ENCODE data around the gene ERBB4. TPM values are rescaled to one million over a fixed set of nuclear protein-coding genes. Genes with fewer than 3 reads are reported as not detected.
"Not testable (repeated sequence)": the region's sequence is repeated elsewhere in the genome, so short reads cannot be mapped to it uniquely, and the experiment has no call there.

The ERBB4 gene
- total RNA-seq, 1 donor from 2014 or later, result 127 TPM

- DNase-seq, result no peak
These were observed 10.3 kb downstream of the ERBB4 start for GRCh38 chr2:212528106-212528856.

DNA sequence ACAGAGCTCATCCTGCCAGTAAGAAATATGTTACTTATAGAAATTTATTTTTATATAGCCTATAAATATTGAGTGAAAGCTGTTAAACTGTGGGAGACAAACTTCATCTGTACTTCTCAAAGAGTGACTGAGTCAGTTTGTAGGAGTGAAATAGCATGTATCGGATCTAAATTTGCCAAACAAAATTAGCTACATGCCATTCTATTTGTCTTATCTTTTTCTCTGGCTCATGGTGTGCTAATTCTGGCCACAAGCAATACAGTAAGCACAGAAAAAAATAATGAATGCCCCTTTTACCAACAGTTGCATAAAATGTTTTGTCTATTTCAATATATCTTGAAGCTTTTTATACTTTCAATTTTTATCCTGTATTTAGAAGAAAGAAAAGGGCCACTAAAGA is 12.5 kb downstream of the ERBB4 start:
- no peak for DNase-seq

GRCh38 chr2:212523756-212524155 is 14.8 kb downstream of the ERBB4 start:
- no peak for DNase-seq

DNA sequence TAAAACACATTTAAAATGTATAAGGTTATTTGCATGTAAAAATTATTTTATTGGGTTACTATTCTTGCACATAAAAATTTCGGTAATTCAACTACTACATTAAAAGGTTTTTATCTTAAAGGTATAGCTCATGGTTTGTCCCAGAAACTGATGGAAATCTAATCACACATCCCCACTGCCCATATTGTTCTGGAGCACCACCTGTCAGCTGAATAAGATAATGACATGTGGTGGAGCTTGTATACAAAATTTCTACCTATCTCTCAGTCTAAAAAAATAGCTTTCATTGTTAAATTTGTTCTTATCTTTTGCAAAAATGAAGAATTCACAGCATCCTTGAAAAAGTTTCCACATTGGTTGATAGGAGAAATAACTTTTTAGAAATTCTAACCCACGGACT is 18.3 kb downstream of the ERBB4 start:
- DNase-seq, result no peak

GRCh38 chr2:212517693-212518092 is 20.9 kb downstream of the ERBB4 start:
- no peak for DNase-seq

GRCh38 chr2:212505586-212505985 is 33.0 kb downstream of the ERBB4 start:
- DNase-seq, result no peak

GRCh38 chr2:212495046-212495445 is 43.6 kb downstream of the ERBB4 start:
- no peak for DNase-seq

DNA sequence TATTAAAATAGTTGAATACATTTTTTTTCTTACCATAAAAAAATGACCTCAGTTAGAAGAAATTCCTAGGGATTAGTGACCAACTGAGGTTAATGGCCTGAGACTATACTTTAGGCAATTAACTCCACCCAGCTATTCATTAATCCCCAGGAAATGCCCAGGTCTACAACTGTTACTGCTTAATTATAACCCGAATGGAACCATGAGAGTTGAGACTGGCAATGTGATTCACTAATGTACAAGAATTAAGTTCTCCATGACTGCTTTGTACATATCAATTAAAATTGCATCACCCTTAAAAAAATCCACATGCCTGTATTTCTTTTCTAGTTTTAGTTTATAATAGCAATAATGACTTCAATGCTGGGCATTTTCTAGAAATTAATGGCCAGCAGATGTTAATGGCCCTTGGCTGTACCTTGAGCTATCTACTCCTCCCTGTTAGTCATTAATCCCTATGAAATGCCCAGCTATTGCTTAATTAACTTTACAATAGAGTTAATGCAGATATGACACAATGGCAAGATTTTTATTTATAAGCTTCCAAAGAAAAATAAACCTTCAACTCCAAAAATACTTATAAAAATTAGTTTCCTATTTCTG is 44.1 kb downstream of the ERBB4 start:
- no peak for DNase-seq

DNA sequence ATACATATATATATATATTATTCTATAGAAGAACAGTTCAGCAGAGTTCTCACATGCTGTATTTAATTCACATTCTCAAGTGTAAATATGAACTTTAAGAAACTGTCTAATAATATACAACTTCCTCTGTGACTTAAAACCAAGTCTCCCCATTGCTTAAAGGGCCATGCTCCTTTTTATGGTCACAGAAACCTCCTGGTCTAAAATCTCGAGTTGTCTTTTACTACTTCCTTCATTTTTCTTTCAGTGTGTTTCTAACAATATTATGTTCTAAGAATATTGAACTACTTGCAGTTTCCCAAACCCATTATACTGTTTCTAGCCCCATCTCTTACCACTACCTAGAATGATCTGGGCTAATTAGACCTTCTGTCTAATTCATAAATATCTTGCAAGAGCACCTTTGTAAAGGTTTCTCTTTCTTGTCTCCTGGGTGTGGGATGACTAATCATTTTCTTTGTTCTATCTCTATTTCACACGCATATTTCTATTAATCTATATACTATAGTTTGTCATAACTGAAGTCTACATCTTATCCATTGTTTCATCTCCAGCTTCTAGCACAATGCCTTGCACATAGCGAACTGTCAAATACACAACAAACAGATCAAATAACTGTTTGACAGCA is 48.8 kb downstream of the ERBB4 start:
- no peak for DNase-seq

DNA sequence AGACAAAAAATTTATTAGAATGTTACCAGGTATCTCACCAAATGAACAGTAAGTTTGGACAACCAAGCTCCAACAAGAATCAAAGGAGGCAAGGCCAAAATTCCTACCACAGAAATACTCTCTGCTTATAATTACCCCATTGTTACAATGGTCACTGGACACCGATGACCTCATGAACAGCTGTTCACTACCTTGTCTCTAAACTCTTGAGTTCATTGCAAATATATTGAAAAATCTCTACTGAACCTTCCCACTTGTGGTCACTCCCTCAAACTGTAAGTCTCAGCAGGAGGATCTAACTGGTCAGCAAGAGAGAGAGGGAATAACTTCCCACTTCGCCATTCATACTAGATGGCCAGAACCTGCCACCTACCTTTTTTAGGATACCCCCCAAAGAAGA is 50.0 kb downstream of the ERBB4 start:
- no peak for DNase-seq

DNA sequence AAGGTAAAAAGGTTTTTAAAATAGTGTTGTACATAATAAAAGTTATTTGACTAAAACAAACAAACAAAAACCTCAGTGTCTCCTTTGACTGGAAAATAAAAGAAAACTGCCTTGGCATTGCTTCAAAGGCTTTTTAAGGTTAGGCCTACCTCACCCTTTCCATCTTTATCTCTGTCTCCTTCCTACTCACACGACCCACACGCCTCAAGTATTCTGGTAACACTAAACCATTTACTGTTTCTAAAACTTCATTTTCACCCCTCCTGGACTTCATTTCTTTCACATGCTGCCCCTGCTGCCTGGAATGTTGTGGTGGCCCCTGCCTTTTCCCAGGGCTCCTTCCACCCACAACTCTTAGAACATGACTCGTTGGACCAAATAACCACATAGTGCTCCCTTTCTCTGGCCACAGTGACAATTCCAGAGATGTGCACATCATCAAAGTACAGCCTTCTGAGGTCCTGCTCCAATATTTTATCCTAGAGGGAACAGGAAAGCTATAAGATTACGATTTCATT is 54.0 kb downstream of the ERBB4 start:
- DNase-seq, result no peak

DNA sequence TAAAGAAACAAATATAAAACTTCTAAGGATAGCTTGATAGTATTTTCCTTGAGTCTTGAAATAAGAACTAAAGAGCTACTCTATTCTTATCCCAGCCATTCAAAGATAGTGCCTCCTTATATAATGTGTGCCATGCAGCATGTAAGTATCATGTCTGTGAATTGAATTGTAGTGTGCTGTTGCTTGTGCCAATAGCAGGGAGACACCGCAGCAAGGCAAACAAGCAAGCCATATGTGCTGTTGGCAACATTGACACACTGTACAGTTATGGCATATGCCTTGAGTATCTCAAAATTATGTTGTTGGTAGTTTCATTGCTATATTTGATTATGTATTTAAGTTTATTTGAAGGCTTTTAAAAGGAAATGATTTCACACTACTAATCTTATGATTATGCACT is 58.2 kb downstream of the ERBB4 start:
- no peak for DNase-seq

DNA sequence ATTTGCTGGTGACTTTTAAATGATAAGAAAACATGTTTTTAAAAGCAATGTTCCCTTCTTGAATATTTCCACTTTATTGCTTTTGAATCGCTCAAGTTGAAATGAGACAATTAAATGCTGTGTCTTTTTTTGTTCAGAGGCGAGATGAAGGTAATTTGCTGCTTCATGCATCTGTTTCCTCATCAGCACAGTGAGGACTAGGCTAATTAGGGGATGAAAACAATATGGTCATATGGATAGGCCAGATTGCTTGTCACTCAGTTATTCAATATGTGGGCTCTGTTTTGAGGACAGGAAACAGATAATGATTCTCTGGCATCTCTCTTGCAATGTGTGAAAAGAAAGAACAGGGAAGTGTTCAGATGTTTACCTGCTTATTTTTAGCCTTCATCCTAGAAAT is 61.0 kb downstream of the ERBB4 start:
- DNase-seq, result no peak

DNA sequence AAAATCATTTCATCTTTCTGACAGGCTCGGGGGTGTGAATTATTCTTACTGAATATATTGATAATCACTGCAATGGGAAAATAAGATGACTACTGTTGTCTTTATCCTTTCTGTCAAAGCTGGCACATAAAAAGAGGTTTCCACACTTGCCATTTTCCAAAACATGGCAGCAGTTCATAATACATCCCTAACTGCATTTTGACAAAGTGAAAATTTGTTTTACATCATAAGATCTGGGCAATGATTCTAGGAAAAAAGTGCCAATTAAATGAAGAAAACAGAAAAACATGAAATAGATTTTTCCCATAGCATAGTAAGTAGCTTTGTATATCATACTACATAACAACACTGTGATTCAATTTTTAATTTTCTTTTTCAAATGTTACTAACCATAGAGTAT is 65.4 kb downstream of the ERBB4 start:
- DNase-seq, result no peak

- not testable (repeated sequence) for DNase-seq
These were observed 71.1 kb downstream of the ERBB4 start for GRCh38 chr2:212467551-212467950.

- DNase-seq, result no peak
These were observed 73.1 kb downstream of the ERBB4 start for GRCh38 chr2:212465456-212465855.

GRCh38 chr2:212461708-212462107 is 76.9 kb downstream of the ERBB4 start:
- DNase-seq, result not testable (repeated sequence)

DNA sequence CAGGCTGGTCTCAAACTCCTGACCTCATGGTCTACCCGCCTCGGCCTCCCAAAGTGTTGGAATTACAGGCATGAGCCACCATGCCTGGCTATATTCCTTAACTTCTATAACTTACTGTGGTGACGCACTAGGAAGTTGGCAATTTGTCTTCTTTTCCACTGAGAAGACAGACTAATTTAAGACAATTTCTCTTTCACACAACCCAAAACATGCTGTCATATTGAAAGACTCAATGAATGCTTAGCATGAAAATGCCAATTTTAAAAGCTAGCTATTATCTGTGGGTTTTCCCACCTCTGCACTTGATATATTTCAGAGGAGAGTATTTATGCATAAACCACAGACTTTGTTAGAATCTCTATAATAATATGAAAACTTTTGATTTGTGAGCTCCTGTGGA is 84.5 kb downstream of the ERBB4 start:
- no peak for DNase-seq

GRCh38 chr2:212451786-212452231 is 86.8 kb downstream of the ERBB4 start:
- no peak for DNase-seq

- DNase-seq, result no peak
These were observed 89.9 kb downstream of the ERBB4 start for GRCh38 chr2:212448698-212449097.

DNA sequence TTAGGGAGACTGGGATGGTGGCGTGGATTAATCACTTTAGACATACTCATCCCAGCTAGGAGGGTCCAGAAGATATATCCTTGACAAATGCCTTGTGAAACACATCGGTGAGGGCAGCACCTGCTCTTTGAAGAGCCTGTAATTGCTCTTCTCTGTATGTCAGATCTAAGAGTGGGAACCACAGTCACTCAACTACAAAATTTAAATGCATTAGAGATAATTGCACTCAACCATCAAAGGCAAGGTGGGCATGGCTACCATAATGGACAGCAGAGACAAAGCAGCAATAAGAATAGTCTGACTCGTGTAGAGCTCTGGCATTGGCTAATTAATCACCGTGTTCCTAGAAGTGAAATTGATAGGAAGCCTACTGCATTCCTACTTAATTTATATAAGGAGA is 96.8 kb downstream of the ERBB4 start:
- no peak for DNase-seq

DNA sequence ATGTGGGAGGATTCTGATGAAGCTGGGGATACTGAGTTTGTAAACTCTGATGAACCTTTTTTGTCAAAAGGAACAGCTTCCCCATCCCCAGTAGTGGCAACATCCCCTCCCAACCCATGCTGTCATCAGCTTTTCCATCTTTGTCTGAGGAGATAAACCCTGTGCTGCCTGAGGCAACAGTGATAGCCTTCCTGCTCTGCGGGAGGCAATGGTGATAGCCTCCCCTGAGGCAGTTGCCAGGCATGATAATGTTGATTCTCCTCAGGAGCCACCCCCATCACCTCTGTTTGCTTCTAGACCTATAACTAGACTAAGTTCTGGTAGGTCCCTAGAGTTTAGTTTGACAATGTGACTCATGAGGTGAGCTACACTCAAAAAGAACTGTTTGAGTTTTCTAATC is 97.5 kb downstream of the ERBB4 start:
- no peak for DNase-seq

- DNase-seq, result no peak
These were observed 109.7 kb downstream of the ERBB4 start for GRCh38 chr2:212428681-212429478.
